GM13977 (cell line): ENCODE measurements around the gene CNTNAP4.

Experiments
- DNase-seq: peaks from one replicate; pipeline ENCODE4 v3.0.0; 2012; ENCODE audit warnings: low spot score
- in situ Hi-C: fragments of 300-500 bp; cut with MboI; formaldehyde crosslinking; loops from one replicate; pipeline ENCODE4 v1.12.0; 2022; ENCODE audit warnings: low sequenced_read_pairs, low pct_unique_long_range_greater_than_20kb, mixed read lengths, inconsistent platforms; ENCODE audit not compliant: unreplicated experiment
- TF ChIP-seq, protein P1 (sequence below): IDR thresholded peaks from 2 replicates; pipeline ENCODE4 v1.5.1; 2012; ENCODE audit warnings: mild to moderate bottlenecking, control low read depth; ENCODE audit not compliant: insufficient read depth; ENCODE audit errors: extremely low read depth, missing control alignments

Gene CNTNAP4

DNA sequence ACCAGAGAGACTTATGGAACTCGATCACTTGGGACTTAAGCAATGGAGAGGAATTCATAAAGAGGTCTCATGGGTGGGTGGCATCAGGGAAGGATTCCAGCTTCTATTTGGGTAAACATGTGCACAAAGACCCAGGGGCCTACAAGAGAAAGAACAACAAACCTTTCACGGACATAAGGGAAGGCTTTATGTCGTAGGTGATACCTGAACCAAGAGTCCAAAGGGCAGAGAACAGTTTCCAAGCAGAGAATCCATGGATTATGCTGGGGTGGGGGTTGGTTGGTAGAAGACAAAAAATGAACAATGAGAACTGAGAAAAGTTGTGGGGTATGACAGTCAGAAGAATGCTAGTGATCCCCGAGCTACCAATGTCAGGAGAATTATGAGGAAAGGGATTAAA, 119.8 kb downstream of the CNTNAP4 start:
- no peak for DNase-seq
- in situ Hi-C loops = no loop called here
- TF ChIP-seq, protein P1, sequence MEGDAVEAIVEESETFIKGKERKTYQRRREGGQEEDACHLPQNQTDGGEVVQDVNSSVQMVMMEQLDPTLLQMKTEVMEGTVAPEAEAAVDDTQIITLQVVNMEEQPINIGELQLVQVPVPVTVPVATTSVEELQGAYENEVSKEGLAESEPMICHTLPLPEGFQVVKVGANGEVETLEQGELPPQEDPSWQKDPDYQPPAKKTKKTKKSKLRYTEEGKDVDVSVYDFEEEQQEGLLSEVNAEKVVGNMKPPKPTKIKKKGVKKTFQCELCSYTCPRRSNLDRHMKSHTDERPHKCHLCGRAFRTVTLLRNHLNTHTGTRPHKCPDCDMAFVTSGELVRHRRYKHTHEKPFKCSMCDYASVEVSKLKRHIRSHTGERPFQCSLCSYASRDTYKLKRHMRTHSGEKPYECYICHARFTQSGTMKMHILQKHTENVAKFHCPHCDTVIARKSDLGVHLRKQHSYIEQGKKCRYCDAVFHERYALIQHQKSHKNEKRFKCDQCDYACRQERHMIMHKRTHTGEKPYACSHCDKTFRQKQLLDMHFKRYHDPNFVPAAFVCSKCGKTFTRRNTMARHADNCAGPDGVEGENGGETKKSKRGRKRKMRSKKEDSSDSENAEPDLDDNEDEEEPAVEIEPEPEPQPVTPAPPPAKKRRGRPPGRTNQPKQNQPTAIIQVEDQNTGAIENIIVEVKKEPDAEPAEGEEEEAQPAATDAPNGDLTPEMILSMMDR = no peak

DNA sequence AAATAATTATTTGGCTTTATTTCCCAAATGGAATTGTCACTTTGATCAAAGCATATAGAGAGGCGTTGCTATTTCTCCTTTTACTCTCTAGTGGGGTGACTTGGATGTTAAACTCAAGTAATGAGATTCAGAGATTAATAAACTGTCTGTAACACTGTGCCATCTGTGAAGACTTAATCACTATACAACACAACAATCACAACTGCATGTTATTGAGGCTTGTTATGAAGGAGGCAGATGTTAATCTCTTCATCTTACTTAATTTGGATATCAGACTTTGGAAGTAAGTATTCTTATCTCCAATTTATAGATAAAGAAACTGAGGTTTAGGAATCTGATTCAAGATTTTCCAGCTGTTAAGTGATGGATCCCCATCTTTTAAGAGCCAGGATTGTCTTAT, 132.5 kb downstream of the CNTNAP4 start:
- in situ Hi-C loops = no loop called here
- TF ChIP-seq, protein P1 = no peak
- DNase-seq = no peak

DNA sequence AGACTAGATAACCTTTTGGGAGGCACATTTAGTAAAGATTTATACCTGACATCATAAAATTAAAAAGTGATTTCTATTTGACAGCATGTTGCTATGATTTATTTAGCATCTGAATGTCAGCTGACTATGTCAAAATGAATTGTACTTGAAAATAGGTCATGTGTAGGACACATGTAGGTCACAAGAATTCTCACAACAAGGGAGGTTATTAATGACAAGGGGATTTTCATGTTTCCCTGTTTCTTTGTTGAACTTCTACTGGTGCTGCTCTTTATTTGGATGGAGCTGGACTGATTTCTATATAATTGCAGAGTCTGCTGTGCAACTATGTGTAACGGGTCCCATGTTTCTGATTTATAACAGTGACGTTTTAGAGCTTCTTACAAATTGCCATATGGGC, 144.4 kb downstream of the CNTNAP4 start:
- in situ Hi-C loops = no loop called here
- DNase-seq = no peak
- TF ChIP-seq, protein P1 = no peak

DNA sequence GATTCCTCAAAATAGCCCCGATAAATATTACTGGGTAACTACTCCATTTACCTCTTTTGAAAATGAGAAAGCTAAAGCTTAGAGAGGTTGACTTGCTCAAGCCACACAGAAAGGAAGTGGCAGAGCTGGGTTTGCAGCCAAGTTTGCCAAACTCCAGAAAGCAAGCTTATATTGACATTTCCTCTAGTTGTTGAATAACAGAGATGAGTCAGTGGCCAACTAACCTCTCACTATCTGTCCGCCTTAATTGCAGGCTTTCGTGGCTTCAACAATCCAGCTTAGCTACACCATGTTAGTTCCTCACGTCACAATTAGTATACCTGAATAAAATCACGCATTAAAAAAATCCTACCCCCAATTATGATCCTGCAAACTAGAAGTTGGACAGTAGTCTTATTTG, 151.7 kb downstream of the CNTNAP4 start:
- DNase-seq = no peak
- in situ Hi-C loops = no loop called here
- TF ChIP-seq, protein P1 = no peak

DNA sequence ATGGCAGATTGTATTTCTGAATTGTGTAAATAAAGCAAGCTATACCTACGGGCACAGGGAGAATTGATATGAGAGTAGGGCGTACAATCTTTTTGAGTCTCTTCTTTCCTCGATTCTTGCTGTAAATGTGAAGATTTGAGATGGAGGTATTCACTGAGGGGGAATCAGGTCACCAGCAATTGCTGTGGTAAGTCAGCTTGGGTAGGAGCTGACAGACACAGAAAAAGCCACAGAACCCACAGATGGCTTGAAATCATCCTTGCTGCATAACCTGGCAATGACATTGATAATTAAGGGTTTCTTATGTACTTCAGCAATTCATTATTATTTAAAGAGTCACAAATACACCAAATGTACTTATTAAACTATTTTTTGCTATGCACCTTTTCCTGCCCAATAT, 164.2 kb downstream of the CNTNAP4 start:
- in situ Hi-C loops = no loop called here
- TF ChIP-seq, protein P1 = no peak
- no peak for DNase-seq

DNA sequence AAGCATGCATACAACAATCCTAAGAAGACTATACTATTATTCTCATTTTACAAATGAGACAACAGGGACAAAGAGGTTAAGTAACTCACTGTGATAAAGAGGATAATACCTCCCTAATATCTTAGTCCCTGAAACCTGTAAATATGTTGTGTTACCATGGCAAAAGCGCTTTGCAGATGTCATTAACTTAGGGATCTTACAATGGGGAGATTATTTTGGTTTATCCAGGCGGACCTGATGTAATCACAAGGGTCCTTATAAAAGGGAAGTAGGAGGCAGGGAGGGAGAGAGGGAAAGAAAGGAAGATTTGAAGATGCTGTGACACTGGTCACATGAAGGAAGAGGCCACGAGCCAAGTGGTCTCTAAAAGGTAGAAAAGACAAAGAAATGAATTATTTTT, 164.7 kb downstream of the CNTNAP4 start:
- no peak for DNase-seq
- TF ChIP-seq, protein P1 = no peak
- in situ Hi-C loops = no loop called here

DNA sequence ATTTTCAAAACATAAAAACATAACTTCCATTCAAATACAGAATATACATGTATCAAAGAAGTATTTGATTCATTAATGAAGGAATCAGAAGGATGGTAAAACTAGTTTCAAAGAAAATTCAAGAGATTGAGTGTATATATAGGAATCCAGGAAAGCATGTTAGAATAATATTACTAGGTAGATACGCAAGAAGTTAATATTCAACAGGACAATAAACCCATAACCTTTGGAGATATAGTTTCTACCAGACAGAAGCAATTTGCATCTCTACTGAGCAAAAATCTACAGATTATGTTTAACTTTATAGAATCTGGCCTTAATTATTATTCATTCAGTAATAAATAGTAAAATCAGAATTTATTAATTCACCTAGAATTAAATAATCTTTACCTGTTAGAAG, 166.8 kb downstream of the CNTNAP4 start:
- DNase-seq = no peak
- in situ Hi-C loops = no loop called here
- TF ChIP-seq, protein P1 = no peak
